ENCODE measurements around the gene FNIP2. TPM values are rescaled to one million over a fixed set of nuclear protein-coding genes. Genes with fewer than 3 reads are reported as not detected.

The FNIP2 gene
- polyA plus RNA-seq, 1 of the 3 experiments (the other 2 are of a cell fraction), result 0.97 TPM

DNA sequence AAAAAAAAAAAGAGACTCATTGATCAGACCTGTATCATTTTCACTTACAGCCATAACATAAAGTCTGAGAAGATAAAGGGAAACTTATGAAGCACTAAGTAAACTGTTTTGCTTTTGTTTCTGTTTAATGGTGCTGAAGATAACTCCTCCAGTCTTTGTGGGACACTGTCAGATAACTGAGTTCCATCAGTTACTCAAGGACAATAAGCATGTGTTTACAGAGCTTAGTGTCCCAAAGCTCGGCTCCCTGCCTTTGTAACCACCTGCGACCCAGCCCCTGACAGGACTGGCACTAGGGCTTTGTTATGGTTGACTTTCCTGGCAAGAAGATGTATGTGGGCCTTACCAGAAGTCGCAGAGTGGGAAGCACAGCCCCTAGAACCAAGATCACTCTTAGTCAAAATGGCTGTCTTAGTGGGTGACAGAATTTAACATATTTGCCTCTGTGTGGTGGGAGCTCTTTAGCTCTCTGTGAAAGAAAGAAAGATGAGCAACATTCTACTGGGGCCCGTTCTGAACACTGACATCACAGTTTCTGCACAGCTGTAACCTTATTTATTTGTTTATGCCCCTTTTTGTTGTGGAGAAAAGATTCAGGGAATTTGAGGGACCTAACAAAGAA lies 68.1 kb downstream of the FNIP2 start:
- CTCF ChIA-PET, result interaction anchor here (0.7 kb wide), 1 partner anchor 13 kb away, joined by 3 read pairs; no protein-coding TSS in a partner anchor
- Histone ChIP-seq H3K9me2 (no peaks in the 10 kb centered on the region), H2AFZ (ENCODE audit: low read depth) (no peak overlapping the region), H3K9me3 (no peaks in the 10 kb centered on the region), H3F3A (replicated peaks; ENCODE audit: insufficient read depth) (no peaks in the 10 kb centered on the region), H4K20me1 (ENCODE audit: insufficient read depth) (no peaks in the 10 kb centered on the region), H3K79me2 (ENCODE audit: insufficient read depth) (no peaks in the 10 kb centered on the region), H3K27ac (ENCODE audit: low read depth in 2 of 2, low read length in 1 of 2) (no peak overlapping the region), H3K4me3 (ENCODE audit: low read depth in 2 of 2, low read length in 1 of 2) (no peak overlapping the region), H3K9ac (no peak overlapping the region), H3K36me3 (replicated peaks in 1 of 2; ENCODE audit: control insufficient read depth in 1 of 2, insufficient read depth in 2 of 2, low read length in 1 of 2) (peaks cover 7 to 25% of the 10 kb centered on the region in 2 experiments), H3K27me3 (ENCODE audit: insufficient read depth) (no peaks in the 10 kb centered on the region), H3K4me2 (no peak overlapping the region), H3K4me1 (ENCODE audit: control insufficient read depth in 1 of 2, insufficient read depth in 2 of 2, low read depth in 1 of 2, low read length in 1 of 2) (no peaks in the 10 kb centered on the region)
- whole genome bisulfite sequencing (ENCODE audit: low lambda C conversion rate), result 94% methylated on average over 4 of the region's 4 CpGs
- TF ChIP-seq, protein P1, sequence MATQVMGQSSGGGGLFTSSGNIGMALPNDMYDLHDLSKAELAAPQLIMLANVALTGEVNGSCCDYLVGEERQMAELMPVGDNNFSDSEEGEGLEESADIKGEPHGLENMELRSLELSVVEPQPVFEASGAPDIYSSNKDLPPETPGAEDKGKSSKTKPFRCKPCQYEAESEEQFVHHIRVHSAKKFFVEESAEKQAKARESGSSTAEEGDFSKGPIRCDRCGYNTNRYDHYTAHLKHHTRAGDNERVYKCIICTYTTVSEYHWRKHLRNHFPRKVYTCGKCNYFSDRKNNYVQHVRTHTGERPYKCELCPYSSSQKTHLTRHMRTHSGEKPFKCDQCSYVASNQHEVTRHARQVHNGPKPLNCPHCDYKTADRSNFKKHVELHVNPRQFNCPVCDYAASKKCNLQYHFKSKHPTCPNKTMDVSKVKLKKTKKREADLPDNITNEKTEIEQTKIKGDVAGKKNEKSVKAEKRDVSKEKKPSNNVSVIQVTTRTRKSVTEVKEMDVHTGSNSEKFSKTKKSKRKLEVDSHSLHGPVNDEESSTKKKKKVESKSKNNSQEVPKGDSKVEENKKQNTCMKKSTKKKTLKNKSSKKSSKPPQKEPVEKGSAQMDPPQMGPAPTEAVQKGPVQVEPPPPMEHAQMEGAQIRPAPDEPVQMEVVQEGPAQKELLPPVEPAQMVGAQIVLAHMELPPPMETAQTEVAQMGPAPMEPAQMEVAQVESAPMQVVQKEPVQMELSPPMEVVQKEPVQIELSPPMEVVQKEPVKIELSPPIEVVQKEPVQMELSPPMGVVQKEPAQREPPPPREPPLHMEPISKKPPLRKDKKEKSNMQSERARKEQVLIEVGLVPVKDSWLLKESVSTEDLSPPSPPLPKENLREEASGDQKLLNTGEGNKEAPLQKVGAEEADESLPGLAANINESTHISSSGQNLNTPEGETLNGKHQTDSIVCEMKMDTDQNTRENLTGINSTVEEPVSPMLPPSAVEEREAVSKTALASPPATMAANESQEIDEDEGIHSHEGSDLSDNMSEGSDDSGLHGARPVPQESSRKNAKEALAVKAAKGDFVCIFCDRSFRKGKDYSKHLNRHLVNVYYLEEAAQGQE (IDR thresholded peaks at IDR 0.05; ENCODE audit: low read depth, low read length), result no peak
- no peak for TF ChIP-seq NFIC (IDR thresholded peaks at IDR 0.05; ENCODE audit: borderline replicate concordance)
- TF ChIP-seq MXI1 (IDR thresholded peaks at IDR 0.05; ENCODE audit: low read depth, low read length), result no peak
- TF ChIP-seq SMC3 (IDR thresholded peaks at IDR 0.05; ENCODE audit: low read depth, low read length), result no peak
- no peak for TF ChIP-seq FOXJ3 (CRISPR knock-in tag; IDR thresholded peaks at IDR 0.05)
- TF ChIP-seq SIN3A (IDR thresholded peaks at IDR 0.05; ENCODE audit: borderline replicate concordance, low read depth, low read length), result no peak
- TF ChIP-seq ELF1 (IDR thresholded peaks at IDR 0.05), result no peak
- TF ChIP-seq, protein P2, sequence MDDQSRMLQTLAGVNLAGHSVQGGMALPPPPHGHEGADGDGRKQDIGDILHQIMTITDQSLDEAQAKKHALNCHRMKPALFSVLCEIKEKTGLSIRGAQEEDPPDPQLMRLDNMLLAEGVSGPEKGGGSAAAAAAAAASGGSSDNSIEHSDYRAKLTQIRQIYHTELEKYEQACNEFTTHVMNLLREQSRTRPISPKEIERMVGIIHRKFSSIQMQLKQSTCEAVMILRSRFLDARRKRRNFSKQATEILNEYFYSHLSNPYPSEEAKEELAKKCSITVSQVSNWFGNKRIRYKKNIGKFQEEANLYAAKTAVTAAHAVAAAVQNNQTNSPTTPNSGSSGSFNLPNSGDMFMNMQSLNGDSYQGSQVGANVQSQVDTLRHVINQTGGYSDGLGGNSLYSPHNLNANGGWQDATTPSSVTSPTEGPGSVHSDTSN (IDR thresholded peaks at IDR 0.05), result no peak
- TF ChIP-seq EP300 (IDR thresholded peaks at IDR 0.05; ENCODE audit: borderline replicate concordance in 1 of 2, low read depth in 1 of 2, low read length in 1 of 2), result no peak
- TF ChIP-seq GABPA (IDR thresholded peaks at IDR 0.05; ENCODE audit: low read depth), result no peak
- TF ChIP-seq TEAD4 (IDR thresholded peaks at IDR 0.05; ENCODE audit: borderline replicate concordance, insufficient read depth), result no peak
- TF ChIP-seq, protein P3, sequence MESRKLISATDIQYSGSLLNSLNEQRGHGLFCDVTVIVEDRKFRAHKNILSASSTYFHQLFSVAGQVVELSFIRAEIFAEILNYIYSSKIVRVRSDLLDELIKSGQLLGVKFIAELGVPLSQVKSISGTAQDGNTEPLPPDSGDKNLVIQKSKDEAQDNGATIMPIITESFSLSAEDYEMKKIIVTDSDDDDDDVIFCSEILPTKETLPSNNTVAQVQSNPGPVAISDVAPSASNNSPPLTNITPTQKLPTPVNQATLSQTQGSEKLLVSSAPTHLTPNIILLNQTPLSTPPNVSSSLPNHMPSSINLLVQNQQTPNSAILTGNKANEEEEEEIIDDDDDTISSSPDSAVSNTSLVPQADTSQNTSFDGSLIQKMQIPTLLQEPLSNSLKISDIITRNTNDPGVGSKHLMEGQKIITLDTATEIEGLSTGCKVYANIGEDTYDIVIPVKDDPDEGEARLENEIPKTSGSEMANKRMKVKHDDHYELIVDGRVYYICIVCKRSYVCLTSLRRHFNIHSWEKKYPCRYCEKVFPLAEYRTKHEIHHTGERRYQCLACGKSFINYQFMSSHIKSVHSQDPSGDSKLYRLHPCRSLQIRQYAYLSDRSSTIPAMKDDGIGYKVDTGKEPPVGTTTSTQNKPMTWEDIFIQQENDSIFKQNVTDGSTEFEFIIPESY (IDR thresholded peaks at IDR 0.05; ENCODE audit: borderline replicate concordance, low read depth), result no peak
- TF ChIP-seq GATA2 (CRISPR knock-in tag; IDR thresholded peaks at IDR 0.05), result no peak
- TF ChIP-seq, protein P4, sequence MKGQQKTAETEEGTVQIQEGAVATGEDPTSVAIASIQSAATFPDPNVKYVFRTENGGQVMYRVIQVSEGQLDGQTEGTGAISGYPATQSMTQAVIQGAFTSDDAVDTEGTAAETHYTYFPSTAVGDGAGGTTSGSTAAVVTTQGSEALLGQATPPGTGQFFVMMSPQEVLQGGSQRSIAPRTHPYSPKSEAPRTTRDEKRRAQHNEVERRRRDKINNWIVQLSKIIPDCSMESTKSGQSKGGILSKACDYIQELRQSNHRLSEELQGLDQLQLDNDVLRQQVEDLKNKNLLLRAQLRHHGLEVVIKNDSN (IDR thresholded peaks at IDR 0.05; ENCODE audit: borderline replicate concordance, low read depth), result no peak
- TF ChIP-seq, protein P5, sequence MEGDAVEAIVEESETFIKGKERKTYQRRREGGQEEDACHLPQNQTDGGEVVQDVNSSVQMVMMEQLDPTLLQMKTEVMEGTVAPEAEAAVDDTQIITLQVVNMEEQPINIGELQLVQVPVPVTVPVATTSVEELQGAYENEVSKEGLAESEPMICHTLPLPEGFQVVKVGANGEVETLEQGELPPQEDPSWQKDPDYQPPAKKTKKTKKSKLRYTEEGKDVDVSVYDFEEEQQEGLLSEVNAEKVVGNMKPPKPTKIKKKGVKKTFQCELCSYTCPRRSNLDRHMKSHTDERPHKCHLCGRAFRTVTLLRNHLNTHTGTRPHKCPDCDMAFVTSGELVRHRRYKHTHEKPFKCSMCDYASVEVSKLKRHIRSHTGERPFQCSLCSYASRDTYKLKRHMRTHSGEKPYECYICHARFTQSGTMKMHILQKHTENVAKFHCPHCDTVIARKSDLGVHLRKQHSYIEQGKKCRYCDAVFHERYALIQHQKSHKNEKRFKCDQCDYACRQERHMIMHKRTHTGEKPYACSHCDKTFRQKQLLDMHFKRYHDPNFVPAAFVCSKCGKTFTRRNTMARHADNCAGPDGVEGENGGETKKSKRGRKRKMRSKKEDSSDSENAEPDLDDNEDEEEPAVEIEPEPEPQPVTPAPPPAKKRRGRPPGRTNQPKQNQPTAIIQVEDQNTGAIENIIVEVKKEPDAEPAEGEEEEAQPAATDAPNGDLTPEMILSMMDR (IDR thresholded peaks at IDR 0.05), result no peak
- no peak for DNase-seq
- POLR2A ChIA-PET, result no interaction called here

Measured in SK-N-SH (cell line).